ENCODE results near the gene SHROOM3.

DNA sequence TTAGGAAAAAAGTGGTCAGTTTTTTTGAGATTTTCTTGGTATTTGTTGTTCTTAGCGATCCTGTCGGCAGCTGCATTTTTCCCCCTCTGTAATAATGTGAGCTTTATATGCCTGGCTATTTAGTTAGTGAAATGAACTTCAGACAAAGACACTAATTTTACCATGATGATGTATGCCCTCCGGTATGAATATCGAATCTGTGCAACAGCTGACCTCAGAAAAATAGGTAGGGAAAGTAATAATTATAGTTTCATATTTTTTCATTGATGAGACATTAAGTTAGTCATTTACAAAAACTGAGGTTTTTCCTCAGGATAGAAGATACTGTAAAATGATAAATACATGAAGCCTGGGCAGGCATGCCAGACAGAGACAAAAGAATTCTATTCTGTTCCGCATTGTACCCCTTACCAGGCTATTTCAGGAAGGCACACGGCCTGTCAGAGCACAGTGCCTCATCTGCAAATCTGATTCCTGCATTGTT, 155.8 kb downstream of the SHROOM3 start:
- TF ChIP-seq FOXM1 (IDR thresholded peaks at IDR 0.05; ENCODE audit: borderline replicate concordance, low read depth), result no peak
- no peak for TF ChIP-seq ZBTB7A (IDR thresholded peaks at IDR 0.05; ENCODE audit: low read depth)
- TF ChIP-seq CEBPB (IDR thresholded peaks at IDR 0.05), result no peak
- TF ChIP-seq TAF1 (IDR thresholded peaks at IDR 0.05; ENCODE audit: low read depth), result no peak

Measured in Ishikawa (cell line).